HFF-Myc (cell line): Measurements from ENCODE around the gene NALF2.

Source experiments
- DNase-seq: peaks from one replicate; pipeline ENCODE4 v3.0.0-alpha.2; 2011; ENCODE audit warnings: low read depth; ENCODE audit errors: extremely low read depth
- H3K4me3 ChIP-seq: replicated peaks from 2 replicates; pipeline ENCODE4 v1.5.1; 2011; ENCODE audit warnings: low read depth, mild to moderate bottlenecking, control low read depth, low read length
- CTCF ChIP-seq: IDR thresholded peaks from 2 replicates; pipeline ENCODE4 v1.5.1; 2012; ENCODE audit warnings: mild to moderate bottlenecking, low read depth, low read length, control low read depth; ENCODE audit errors: missing control alignments

NALF2 gene

GRCh38 chrX:69506617-69507499 is 2.7 kb downstream of the NALF2 start:
- H3K4me3 ChIP-seq, result no peak overlapping the region
- no peak for DNase-seq
- TF ChIP-seq CTCF, result no peak

- TF ChIP-seq CTCF, result no peak
- no peak for DNase-seq
- no peak overlapping the region for H3K4me3 ChIP-seq
Measured at GRCh38 chrX:69507500-69507789, 3.3 kb downstream of the NALF2 start.

- H3K4me3 ChIP-seq, result no peak overlapping the region
- no peak for TF ChIP-seq CTCF
- DNase-seq, result no peak
Measured at GRCh38 chrX:69508610-69509009, 4.5 kb downstream of the NALF2 start.

GRCh38 chrX:69510137-69510715 is 6.1 kb downstream of the NALF2 start:
- DNase-seq, result no peak
- H3K4me3 ChIP-seq, result no peak overlapping the region
- TF ChIP-seq CTCF, result no peak

GRCh38 chrX:69510914-69511513 is 6.9 kb downstream of the NALF2 start:
- TF ChIP-seq CTCF, result no peak
- no peak overlapping the region for H3K4me3 ChIP-seq
- DNase-seq, result no peak

- no peak for DNase-seq
- H3K4me3 ChIP-seq, result no peak overlapping the region
- no peak for TF ChIP-seq CTCF
Measured at GRCh38 chrX:69522052-69522451, 17.9 kb downstream of the NALF2 start.
